OCI-LY7 (cell line): ENCODE results near the gene USH1C. TPM values are rescaled to one million over a fixed set of nuclear protein-coding genes. Genes with fewer than 3 reads are reported as not detected.

Experiments
- BruUV-seq: library from RNA; stranded (reverse); fragments of 400-500 nt; replicated peaks from 2 replicates; lab custom pipeline; 2021; lab: Mats Ljungman, UMichigan
- CTCF ChIA-PET: fragments of 300-600 bp; sonication (Branson Sonifier 250); formaldehyde crosslinking; loops from one replicate; lab custom pipeline; 2022; ENCODE audit warnings: antibody characterized with exemption; ENCODE audit not compliant: unreplicated experiment; lab: Charles Lee
- POLR2A ChIA-PET: fragments of 300-600 bp; sonication (Branson Sonifier 250); formaldehyde crosslinking; loops from one replicate; lab custom pipeline; 2022; ENCODE audit warnings: antibody characterized with exemption; lab: Charles Lee
- DNase-seq: peaks from one replicate; pipeline ENCODE4 v3.0.0-alpha.2; 2015; ENCODE audit warnings: low spot score
- H2AFZ ChIP-seq: fragments of 200-600 bp; sonication (generic), shearing (Covaris generic); 2 replicates; pipeline ENCODE4 v1.6.1; 2014; ENCODE audit warnings: mild to moderate bottlenecking, antibody characterized with exemption, low read length, moderate library complexity
- H3K27ac ChIP-seq: fragments of 200-600 bp; sonication (generic); 2 replicates; pipeline ENCODE4 v1.5.1; 2014; ENCODE audit warnings: mixed run types, low read depth, mild to moderate bottlenecking, moderate library complexity, low read length, inconsistent platforms; ENCODE audit not compliant: poor library complexity, severe bottlenecking
- H3K36me3 ChIP-seq: fragments of 200-600 bp; sonication (generic); 2 replicates; pipeline ENCODE4 v1.6.1; 2014; ENCODE audit warnings: mild to moderate bottlenecking, antibody characterized with exemption, low read length, moderate library complexity, mixed read lengths; ENCODE audit not compliant: insufficient read depth
- H3K4me1 ChIP-seq: fragments of 200-600 bp; sonication (generic); 2 replicates; pipeline ENCODE4 v1.5.1; 2014; ENCODE audit warnings: mild to moderate bottlenecking, low read length; ENCODE audit not compliant: insufficient read depth, poor library complexity, severe bottlenecking
- H3K4me2 ChIP-seq: fragments of 200-600 bp; sonication (generic); 2 replicates; pipeline ENCODE4 v1.6.1; 2014; ENCODE audit warnings: mild to moderate bottlenecking, low read length
- H3K4me3 ChIP-seq: fragments of 200-600 bp; sonication (generic); 2 replicates; pipeline ENCODE4 v1.5.1; 2014; ENCODE audit warnings: mild to moderate bottlenecking, low read depth, low read length; ENCODE audit not compliant: poor library complexity, severe bottlenecking
- H3K79me2 ChIP-seq: fragments of 200-600 bp; sonication (generic); 2 replicates; pipeline ENCODE4 v1.6.1; 2016; ENCODE audit warnings: low read depth, mild to moderate bottlenecking, low read length, moderate library complexity, mixed read lengths; ENCODE audit not compliant: insufficient read depth
- H3K9me2 ChIP-seq: fragments of 200-600 bp; sonication (generic); 2 replicates; pipeline ENCODE4 v1.6.1; 2016; ENCODE audit warnings: mild to moderate bottlenecking, low read length, mixed read lengths; ENCODE audit not compliant: insufficient read depth
- H3K9me3 ChIP-seq: fragments of 200-600 bp; sonication (generic); 2 replicates; pipeline ENCODE4 v1.6.1; 2014; ENCODE audit warnings: mild to moderate bottlenecking, mixed run types, low read length, mixed read lengths
- H4K20me1 ChIP-seq: fragments of 200-600 bp; sonication (generic); 2 replicates; pipeline ENCODE4 v1.6.1; 2014; ENCODE audit warnings: mild to moderate bottlenecking, antibody characterized with exemption, low read length, moderate library complexity, mixed read lengths; ENCODE audit not compliant: insufficient read depth
- CTCF ChIP-seq: fragments of 200-600 bp; sonication (generic); conservative IDR thresholded peaks from 2 replicates; pipeline ENCODE4 v1.5.1; 2014; ENCODE audit warnings: mild to moderate bottlenecking, antibody characterized with exemption, low read length, moderate library complexity, mixed read lengths
- EZH2phosphoT487 ChIP-seq: fragments of 200-600 bp; sonication (generic); IDR thresholded peaks from 2 replicates; pipeline ENCODE4 v1.6.1; 2018; ENCODE audit warnings: low read depth, borderline replicate concordance, mild to moderate bottlenecking, mixed run types, antibody characterized with exemption, low read length, moderate library complexity, mixed read lengths
- intact Hi-C: fragments of 100-400 bp; cut with micrococcal nuclease; formaldehyde crosslinking; loops from one replicate; pipeline ENCODE4 v1.10.0; 2022; ENCODE audit not compliant: unreplicated experiment
- total RNA-seq, 2 experiments: library from RNA; depleted of rRNA in 1 of 2; stranded (reverse); fragments of >200 nt in 1 of 2; shearing (Covaris generic) in 1 of 2; gene quantifications; 2 replicates each; pipeline ENCODE4 v1.2.3, GENCODE V29; 2014 to 2022

The USH1C gene
- total RNA-seq, 2 experiments from 2014 or later, result not detected

DNA sequence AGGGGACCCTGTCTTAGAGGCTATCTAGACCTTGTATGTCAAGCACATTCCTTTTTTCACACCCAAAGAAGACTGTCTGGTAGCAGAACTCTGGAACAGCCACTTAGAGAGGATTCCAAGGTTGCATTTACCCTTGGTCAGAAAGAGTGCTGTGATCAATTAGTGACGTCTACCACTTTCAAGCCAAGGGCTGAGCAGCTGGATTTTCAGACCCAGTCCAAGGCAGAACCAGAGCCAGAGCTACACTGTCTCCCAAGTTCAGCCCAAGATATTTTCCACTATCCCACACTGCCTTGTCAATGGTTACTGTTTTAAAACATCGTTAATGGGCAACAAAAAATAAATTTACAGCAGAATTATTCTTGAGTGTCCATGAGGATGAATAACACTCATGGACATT lies 91.5 kb downstream of the USH1C start:
- no peaks in the 10 kb centered on the region for H3K36me3 ChIP-seq
- H3K79me2 ChIP-seq, result no peaks in the 10 kb centered on the region
- H4K20me1 ChIP-seq, result no peaks in the 10 kb centered on the region
- POLR2A ChIA-PET, result no interaction called here
- TF ChIP-seq EZH2phosphoT487 (no peak), CTCF (no peak)
- CTCF ChIA-PET, result no interaction called here
- no peak overlapping the region for H3K4me3 ChIP-seq
- BruUV-seq, result no TSS peak
- no peaks in the 10 kb centered on the region for H3K9me2 ChIP-seq
- intact Hi-C loops, result no loop called here
- H3K9me3 ChIP-seq, result no peaks in the 10 kb centered on the region
- no peak overlapping the region for H3K27ac ChIP-seq
- no peak overlapping the region for H3K4me2 ChIP-seq
- H2AFZ ChIP-seq, result no peak overlapping the region
- DNase-seq, result no peak
- H3K4me1 ChIP-seq, result no peaks in the 10 kb centered on the region

DNA sequence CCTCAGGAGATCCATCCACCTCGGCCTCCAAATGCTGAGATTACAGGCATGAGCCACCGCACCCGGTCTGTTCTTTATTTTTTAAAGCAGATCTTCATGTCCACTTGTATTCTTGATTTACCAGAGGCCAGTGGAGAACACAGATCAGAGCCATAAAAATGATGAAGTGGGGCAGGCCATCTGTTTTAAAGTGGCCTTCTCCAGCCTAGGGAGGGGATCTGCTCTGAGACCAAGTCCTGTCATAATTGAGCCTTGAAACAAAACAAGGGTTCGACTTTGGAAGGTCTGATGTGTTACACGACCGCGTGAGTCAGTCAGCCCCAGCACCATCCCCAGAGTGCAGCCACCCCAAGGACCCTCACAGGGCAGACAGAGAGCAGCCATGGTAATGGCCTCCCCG lies 95.1 kb downstream of the USH1C start:
- POLR2A ChIA-PET, result no interaction called here
- BruUV-seq, result no TSS peak

GRCh38 chr11:17446482-17446881 lies 97.7 kb downstream of the USH1C start:
- H3K9me3 ChIP-seq, result no peaks in the 10 kb centered on the region

More for the DNA sequence above, 95.1 kb downstream of the USH1C start:
- intact Hi-C loops, result no loop called here
- Histone ChIP-seq H3K27ac (no peak overlapping the region), H2AFZ (no peak overlapping the region), H3K9me3 (no peaks in the 10 kb centered on the region), H3K79me2 (no peaks in the 10 kb centered on the region), H3K4me2 (no peak overlapping the region), H3K9me2 (no peaks in the 10 kb centered on the region), H3K4me3 (no peak overlapping the region), H4K20me1 (no peaks in the 10 kb centered on the region), H3K4me1 (no peaks in the 10 kb centered on the region), H3K36me3 (no peaks in the 10 kb centered on the region)
- TF ChIP-seq EZH2phosphoT487 (no peak), CTCF (no peak)
- no peak for DNase-seq
- CTCF ChIA-PET, result no interaction called here

More at GRCh38 chr11:17446482-17446881, 97.7 kb downstream of the USH1C start:
- no peaks in the 10 kb centered on the region for H4K20me1 ChIP-seq
- CTCF ChIA-PET, result no interaction called here
- no peak for TF ChIP-seq EZH2phosphoT487
- no peak for TF ChIP-seq CTCF
- no peak overlapping the region for H3K27ac ChIP-seq
- DNase-seq, result no peak
- intact Hi-C loops, result no loop called here
- no peaks in the 10 kb centered on the region for H3K36me3 ChIP-seq
- no peak overlapping the region for H2AFZ ChIP-seq
- POLR2A ChIA-PET, result no interaction called here
- no peak overlapping the region for H3K4me2 ChIP-seq
- H3K4me3 ChIP-seq, result no peak overlapping the region
- no peaks in the 10 kb centered on the region for H3K4me1 ChIP-seq
- no TSS peak for BruUV-seq
- H3K9me2 ChIP-seq, result no peaks in the 10 kb centered on the region
- no peaks in the 10 kb centered on the region for H3K79me2 ChIP-seq
